Fibroblast of peridontal ligament (primary cell): ENCODE data around the gene AATF.

Source experiments
- DNase-seq: peaks from one replicate; pipeline ENCODE4 v3.0.0-alpha.2; 2010; ENCODE audit errors: extremely low read depth

AATF gene

GRCh38 chr17:37081287-37081686, 132.5 kb downstream of the AATF start:
- DNase-seq: no peak

GRCh38 chr17:37082311-37082860, 133.6 kb downstream of the AATF start:
- DNase-seq: no peak

- DNase-seq: no peak
Observed at GRCh38 chr17:37082985-37083384, 134.2 kb downstream of the AATF start.

- DNase-seq: no peak
Observed at GRCh38 chr17:37083456-37083855, 134.7 kb downstream of the AATF start.

- DNase-seq: no peak
Observed at GRCh38 chr17:37084372-37084771, 135.6 kb downstream of the AATF start.

- no peak for DNase-seq
Observed at GRCh38 chr17:37086334-37086733, 137.6 kb downstream of the AATF start.

GRCh38 chr17:37086948-37087347, 138.2 kb downstream of the AATF start:
- DNase-seq: no peak

- no peak for DNase-seq
Observed at GRCh38 chr17:37087683-37088082, 138.9 kb downstream of the AATF start.

- no peak for DNase-seq
Observed at GRCh38 chr17:37088459-37088858, 139.7 kb downstream of the AATF start.

- DNase-seq: no peak
Observed at GRCh38 chr17:37088913-37089312, 140.2 kb downstream of the AATF start.

GRCh38 chr17:37089956-37090355, 141.2 kb downstream of the AATF start:
- no peak for DNase-seq

GRCh38 chr17:37090941-37091340, 142.2 kb downstream of the AATF start:
- DNase-seq: no peak

GRCh38 chr17:37092071-37092470, 143.3 kb downstream of the AATF start:
- no peak for DNase-seq

- no peak for DNase-seq
Observed at GRCh38 chr17:37092701-37093100, 143.9 kb downstream of the AATF start.

GRCh38 chr17:37094391-37094790, 145.6 kb downstream of the AATF start:
- no peak for DNase-seq

GRCh38 chr17:37096071-37096470, 147.3 kb downstream of the AATF start:
- no peak for DNase-seq

- DNase-seq: no peak
Observed at GRCh38 chr17:37097154-37097553, 148.4 kb downstream of the AATF start.

GRCh38 chr17:37098152-37098551, 149.4 kb downstream of the AATF start:
- DNase-seq: no peak

GRCh38 chr17:37098910-37099664, 150.3 kb downstream of the AATF start:
- no peak for DNase-seq

- DNase-seq: no peak
Observed at GRCh38 chr17:37100231-37100630, 151.5 kb downstream of the AATF start.

GRCh38 chr17:37101306-37101705, 152.6 kb downstream of the AATF start:
- DNase-seq: no peak

- no peak for DNase-seq
Observed at GRCh38 chr17:37103231-37103630, 154.5 kb downstream of the AATF start.

- no peak for DNase-seq
Observed at GRCh38 chr17:37106049-37106448, 157.3 kb downstream of the AATF start.
